Common myeloid progenitor, CD34-positive (primary cell): ENCODE results near the gene ZCCHC8.
A peak's percentile ranks its signal among the peaks of the same experiment; 100 is the strongest.
"Not testable (repeated sequence)": the region's sequence is repeated elsewhere in the genome, so short reads cannot be mapped to it uniquely, and the experiment has no call there.

Experiments
- CTCF ChIA-PET: fragments of 350-600 bp; sonication (Branson Sonifier 250); formaldehyde crosslinking; loops from one replicate; lab custom pipeline; 2021; ENCODE audit warnings: antibody characterized with exemption; lab: Charles Lee
- POLR2A ChIA-PET: fragments of 350-600 bp; sonication (Branson Sonifier 250); formaldehyde crosslinking; loops from one replicate; lab custom pipeline; 2021; ENCODE audit warnings: antibody characterized with exemption; lab: Charles Lee
- DNase-seq, 3 donors: peaks; one replicate each; pipeline versions ENCODE4 v3.0.0 to v3.0.0-alpha.2; 2013
- H3K27ac ChIP-seq, 2 experiments: 1 replicate in 1 of 2; 2 replicates in 1 of 2; pipeline ENCODE4 v1.7.0; 2013; ENCODE audit warnings: inconsistent platforms in 2 of 2, low read length in 2 of 2, mild to moderate bottlenecking in 2 of 2, low read depth in 1 of 2, moderate library complexity in 1 of 2; ENCODE audit not compliant: severe bottlenecking in 2 of 2, insufficient read depth in 1 of 2, poor library complexity in 1 of 2
- H3K27me3 ChIP-seq, 5 experiments: replicated peaks in 2 of 5; 1 replicate in 3 of 5; 2 replicates in 2 of 5; pipeline versions ENCODE4 v1.6.1 to v1.7.0; 2013; ENCODE audit warnings: low read length in 4 of 5, mild to moderate bottlenecking in 2 of 5, moderate library complexity in 2 of 5, inconsistent platforms in 1 of 5; ENCODE audit not compliant: insufficient read depth in 5 of 5, control insufficient read depth in 4 of 5
- H3K36me3 ChIP-seq, 4 experiments: 1 replicate in 2 of 4; 2 replicates in 2 of 4; pipeline versions ENCODE4 v1.6.1 to v1.7.0; 2013; ENCODE audit warnings: low read length in 3 of 4, control low read depth in 1 of 4, mild to moderate bottlenecking in 1 of 4; ENCODE audit not compliant: control insufficient read depth in 4 of 4, insufficient read depth in 4 of 4
- H3K4me1 ChIP-seq, 4 experiments: 1 replicate in 3 of 4; 2 replicates in 1 of 4; pipeline versions ENCODE4 v1.6.1 to v1.7.1; 2013; ENCODE audit warnings: low read length in 3 of 4, mild to moderate bottlenecking in 3 of 4, control low read depth in 1 of 4, inconsistent platforms in 1 of 4, moderate library complexity in 1 of 4; ENCODE audit not compliant: control insufficient read depth in 4 of 4, insufficient read depth in 4 of 4; ENCODE audit errors: control extremely low read depth in 1 of 4
- H3K4me3 ChIP-seq, 7 experiments: 1 replicate in 4 of 7; 2 replicates in 3 of 7; pipeline versions ENCODE4 v1.5.1 to v1.7.0; 2013; ENCODE audit warnings: mild to moderate bottlenecking in 7 of 7, low read length in 6 of 7, moderate library complexity in 6 of 7, inconsistent platforms in 2 of 7, low read depth in 2 of 7, control low read depth in 1 of 7; ENCODE audit not compliant: insufficient read depth in 4 of 7, control insufficient read depth in 1 of 7; ENCODE audit errors: extremely low read depth in 1 of 7
- H3K9me3 ChIP-seq, 5 experiments: 1 replicate in 4 of 5; 2 replicates in 1 of 5; pipeline versions ENCODE4 v1.6.1 to v1.7.1; 2013; ENCODE audit warnings: low read length in 4 of 5, mild to moderate bottlenecking in 2 of 5, inconsistent platforms in 1 of 5, low read depth in 1 of 5, moderate library complexity in 1 of 5; ENCODE audit not compliant: control insufficient read depth in 4 of 5, insufficient read depth in 2 of 5; ENCODE audit errors: control extremely low read depth in 1 of 5
- WGBS: methylation state at CpG from one replicate; pipeline ENCODE4 v1.1.5; 2013; ENCODE audit not compliant: insufficient coverage; 5-methylcytosine and 5-hydroxymethylcytosine counted together

The ZCCHC8 gene

GRCh38 chr12:122480753-122481152, 20.0 kb downstream of the ZCCHC8 start:
- H3K27me3 ChIP-seq = no peaks in the 10 kb centered on the region
- H3K9me3 ChIP-seq = no peaks in the 10 kb centered on the region
- peaks cover 27 to 79% (median 51%) of the 10 kb centered on the region in 4 experiments for H3K36me3 ChIP-seq
- 98% methylated on average over 7 of the region's 8 CpGs for WGBS
- no peak overlapping the region for H3K27ac ChIP-seq
- H3K4me3 ChIP-seq = no peak overlapping the region
- no peak for DNase-seq
- no peaks in the 10 kb centered on the region for H3K4me1 ChIP-seq
- POLR2A ChIA-PET = no interaction called here
- CTCF ChIA-PET = interaction anchor here (1.1 to 1.5 kb wide), 2 partner anchors 12 to 62 kb away, joined by 3 to 5 read pairs; no protein-coding TSS in a partner anchor

GRCh38 chr12:122474324-122474716, 26.4 kb downstream of the ZCCHC8 start:
- Histone ChIP-seq H3K4me3 (no peak overlapping the region), H3K36me3 (peaks cover 26 to 59% (median 38%) of the 10 kb centered on the region in 4 experiments), H3K9me3 (no peaks in the 10 kb centered on the region), H3K27me3 (no peaks in the 10 kb centered on the region), H3K27ac (no peak overlapping the region), H3K4me1 (no peaks in the 10 kb centered on the region)
- DNase-seq = no peak
- 100% methylated on average over 2 of the region's 2 CpGs for WGBS
- POLR2A ChIA-PET = interaction anchor here (1.0 kb wide), 1 partner anchor 27 kb away, joined by 3 read pairs; no protein-coding TSS in a partner anchor
- CTCF ChIA-PET = interaction anchor here (0.9 to 5.3 kb wide), 3 partner anchors 49 to 86 kb away, joined by 3 to 158 read pairs (median 4); no protein-coding TSS in a partner anchor

- Histone ChIP-seq H3K4me1 (no peaks in the 10 kb centered on the region), H3K36me3 (peaks cover 25 to 53% (median 36%) of the 10 kb centered on the region in 4 experiments), H3K4me3 (no peak overlapping the region), H3K27ac (no peak overlapping the region), H3K27me3 (no peaks in the 10 kb centered on the region), H3K9me3 (no peaks in the 10 kb centered on the region)
- 93% methylated on average over 11 of the region's 19 CpGs for WGBS
- CTCF ChIA-PET = interaction anchor here (0.6 to 5.3 kb wide), 10 partner anchors 8 to 151 kb away, joined by 3 to 158 read pairs (median 3); no protein-coding TSS in a partner anchor
- POLR2A ChIA-PET = interaction anchor here (1.0 kb wide), 1 partner anchor 28 kb away, joined by 3 read pairs; no protein-coding TSS in a partner anchor
- no peak for DNase-seq
Measured at GRCh38 chr12:122473543-122474323, 27.0 kb downstream of the ZCCHC8 start.

- H3K4me1 ChIP-seq = no peaks in the 10 kb centered on the region
- no peak overlapping the region for H3K4me3 ChIP-seq
- CTCF ChIA-PET = interaction anchor here (0.5 to 5.3 kb wide), 29 partner anchors 10 to 473 kb away, joined by 3 to 158 read pairs (median 4); no protein-coding TSS in a partner anchor
- no peak overlapping the region for H3K27ac ChIP-seq
- no peaks in the 10 kb centered on the region for H3K27me3 ChIP-seq
- DNase-seq = peak; percentile 67 to 82 (median 77)
- no peaks in the 10 kb centered on the region for H3K9me3 ChIP-seq
- peaks cover 15 to 37% (median 24%) of the 10 kb centered on the region in 4 experiments for H3K36me3 ChIP-seq
- POLR2A ChIA-PET = interaction anchor here (1.0 to 1.4 kb wide), 3 partner anchors 29 to 72 kb away, joined by 5 to 7 read pairs (median 5); partner anchors contain the start of genes CLIP1 and ZCCHC8
- WGBS = no CpG with 5 or more reads among the region's 3 CpGs
Measured at GRCh38 chr12:122471324-122472226, 29.2 kb downstream of the ZCCHC8 start.

GRCh38 chr12:122470576-122470975, 30.2 kb downstream of the ZCCHC8 start:
- 93% methylated on average over 3 of the region's 7 CpGs for WGBS

GRCh38 chr12:122469856-122470255, 30.9 kb downstream of the ZCCHC8 start:
- H3K4me3 ChIP-seq = not testable (repeated sequence)
- WGBS = 97% methylated on average over 5 of the region's 6 CpGs
- POLR2A ChIA-PET = interaction anchor here (0.6 kb wide), 1 partner anchor 29 kb away, joined by 5 read pairs; no protein-coding TSS in a partner anchor

More at GRCh38 chr12:122470576-122470975, 30.2 kb downstream of the ZCCHC8 start:
- not testable (repeated sequence) for H3K27ac ChIP-seq, H3K9me3 ChIP-seq, H3K4me1 ChIP-seq, H3K27me3 ChIP-seq, DNase-seq, H3K4me3 ChIP-seq
- H3K36me3 ChIP-seq = peaks cover 11 to 28% (median 17%) of the 10 kb centered on the region in 4 experiments
- POLR2A ChIA-PET = interaction anchor here (1.4 kb wide), 1 partner anchor 49 kb away, joined by 5 read pairs; the partner anchor contains the start of gene CLIP1
- CTCF ChIA-PET = interaction anchor here (1.0 to 5.3 kb wide), 16 partner anchors 9 to 136 kb away, joined by 3 to 158 read pairs (median 6); no protein-coding TSS in a partner anchor

More at GRCh38 chr12:122469856-122470255, 30.9 kb downstream of the ZCCHC8 start:
- CTCF ChIA-PET = interaction anchor here (1.2 to 5.3 kb wide), 5 partner anchors 66 to 135 kb away, joined by 3 to 158 read pairs (median 10); no protein-coding TSS in a partner anchor
- H3K27ac ChIP-seq, H3K27me3 ChIP-seq, DNase-seq, H3K9me3 ChIP-seq, H3K4me1 ChIP-seq: not testable (repeated sequence)
- H3K36me3 ChIP-seq = peaks cover 5 to 20% (median 12%) of the 10 kb centered on the region in 4 experiments
